ENCODE data around the gene FYB1. TPM values are rescaled to one million over a fixed set of nuclear protein-coding genes. Genes with fewer than 3 reads are reported as not detected.

The FYB1 gene
- total RNA-seq, 2 experiments from 2014 or later, result 82.8 to 83.0 TPM

GRCh38 chr5:39137819-39138451, 81.4 kb downstream of the FYB1 start:
- intact Hi-C loops (cut with micrococcal nuclease), result no loop called here
- no peak for TF ChIP-seq CTCF (IDR thresholded peaks at IDR 0.05)
- Mint-ChIP-seq H3K36me3 (ENCODE audit: low read depth) (peaks cover 37% of the 10 kb centered on the region), H3K4me1 (ENCODE audit: low read depth) (peaks cover 34% of the 10 kb centered on the region), H3K27me3 (no peaks in the 10 kb centered on the region), H3K4me3 (no peak overlapping the region), H3K27ac (peak overlapping the region; percentile 85), H3K9me3 (no peaks in the 10 kb centered on the region)
- ATAC-seq (peak; percentile 78), DNase-seq (peak; percentile 58)
- ChIA-PET POLR2A (interaction anchor here (1.2 kb wide), 1 partner anchor 80 kb away, joined by 4 read pairs; no protein-coding TSS in a partner anchor), CTCF (interaction anchor here (0.8 to 1.0 kb wide), 4 partner anchors 18 to 98 kb away, joined by 3 to 6 read pairs (median 4); no protein-coding TSS in a partner anchor)

GRCh38 chr5:39137391-39137790, 82.0 kb downstream of the FYB1 start:
- no peak overlapping the region for H3K4me3 Mint-ChIP-seq
- intact Hi-C loops (cut with micrococcal nuclease), result no loop called here
- ChIA-PET CTCF (no interaction called here), POLR2A (no interaction called here)
- no peaks in the 10 kb centered on the region for H3K27me3 Mint-ChIP-seq
- no peaks in the 10 kb centered on the region for H3K9me3 Mint-ChIP-seq
- no peak for TF ChIP-seq CTCF (IDR thresholded peaks at IDR 0.05)
- H3K36me3 Mint-ChIP-seq (ENCODE audit: low read depth), result peaks cover 40% of the 10 kb centered on the region
- ATAC-seq (no peak), DNase-seq (no peak)
- peaks cover 36% of the 10 kb centered on the region for H3K4me1 Mint-ChIP-seq (ENCODE audit: low read depth)
- peak overlapping the region; percentile 85 for H3K27ac Mint-ChIP-seq

DNA sequence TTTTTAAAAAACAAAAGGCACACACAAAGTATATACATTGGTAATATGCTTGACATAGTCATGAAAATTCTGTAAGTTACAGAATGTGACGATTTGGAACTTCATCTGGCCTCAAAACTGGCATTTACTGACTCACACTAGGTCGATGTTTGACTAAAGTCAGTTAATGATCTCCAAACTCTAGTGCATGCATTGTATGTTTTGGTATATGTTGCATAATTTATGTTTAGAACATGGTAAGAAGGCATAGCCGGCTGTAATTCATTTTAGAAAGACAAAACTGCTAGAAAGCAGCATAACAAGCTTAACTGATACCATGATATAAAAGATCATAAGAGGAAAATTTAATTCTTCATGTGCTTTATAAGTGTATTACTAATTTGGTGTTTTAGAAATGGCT, 86.6 kb downstream of the FYB1 start:
- no peak for TF ChIP-seq CTCF (IDR thresholded peaks at IDR 0.05)
- peak overlapping the region; percentile 23 for H3K27ac Mint-ChIP-seq
- intact Hi-C loops (cut with micrococcal nuclease), result no loop called here
- peaks cover 51% of the 10 kb centered on the region for H3K36me3 Mint-ChIP-seq (ENCODE audit: low read depth)
- no peaks in the 10 kb centered on the region for H3K9me3 Mint-ChIP-seq
- DNase-seq (no peak), ATAC-seq (no peak)
- H3K4me3 Mint-ChIP-seq, result no peak overlapping the region
- ChIA-PET CTCF (interaction anchor here (1.0 to 2.5 kb wide), 3 partner anchors 9 to 85 kb away, joined by 3 to 7 read pairs (median 5); no protein-coding TSS in a partner anchor), POLR2A (no interaction called here)
- H3K4me1 Mint-ChIP-seq (ENCODE audit: low read depth), result peaks cover 55% of the 10 kb centered on the region
- no peaks in the 10 kb centered on the region for H3K27me3 Mint-ChIP-seq

- DNase-seq (no peak), ATAC-seq (no peak)
- TF ChIP-seq CTCF (IDR thresholded peaks at IDR 0.05), result no peak
- intact Hi-C loops (cut with micrococcal nuclease), result no loop called here
- peaks cover 53% of the 10 kb centered on the region for H3K36me3 Mint-ChIP-seq (ENCODE audit: low read depth)
- peak overlapping the region; percentile 47 for H3K27ac Mint-ChIP-seq
- peaks cover 54% of the 10 kb centered on the region for H3K4me1 Mint-ChIP-seq (ENCODE audit: low read depth)
- ChIA-PET POLR2A (no interaction called here), CTCF (interaction anchor here (1.0 to 2.5 kb wide), 3 partner anchors 9 to 86 kb away, joined by 3 to 7 read pairs (median 5); no protein-coding TSS in a partner anchor)
- no peaks in the 10 kb centered on the region for H3K9me3 Mint-ChIP-seq
- H3K27me3 Mint-ChIP-seq, result no peaks in the 10 kb centered on the region
- no peak overlapping the region for H3K4me3 Mint-ChIP-seq
Measured at GRCh38 chr5:39132128-39132447, 87.3 kb downstream of the FYB1 start.

- DNase-seq (no peak), ATAC-seq (no peak)
- no peak for TF ChIP-seq CTCF (IDR thresholded peaks at IDR 0.05)
- Mint-ChIP-seq H3K36me3 (ENCODE audit: low read depth) (peaks cover 49% of the 10 kb centered on the region), H3K4me1 (ENCODE audit: low read depth) (peaks cover 51% of the 10 kb centered on the region), H3K4me3 (no peak overlapping the region), H3K9me3 (no peaks in the 10 kb centered on the region), H3K27me3 (no peaks in the 10 kb centered on the region), H3K27ac (peak overlapping the region; percentile 51)
- ChIA-PET POLR2A (no interaction called here), CTCF (interaction anchor here (1.0 to 2.5 kb wide), 2 partner anchors 16 to 86 kb away, joined by 3 to 7 read pairs; no protein-coding TSS in a partner anchor)
- intact Hi-C loops (cut with micrococcal nuclease), result no loop called here
Measured at GRCh38 chr5:39131210-39132127, 87.9 kb downstream of the FYB1 start.

Data from activated CD8-positive, alpha-beta T cell treated with anti-CD3 and anti-CD28 coated beads for 36 hours (primary cell).